Bronchial epithelial cell (primary cell): ENCODE measurements around the gene KLHL26. TPM values are rescaled to one million over a fixed set of nuclear protein-coding genes. Genes with fewer than 3 reads are reported as not detected.

ENCODE experiments used
- DNase-seq: peaks from one replicate; pipeline ENCODE4 v3.0.0-alpha.2; 2010; ENCODE audit warnings: low read depth
- FAIRE-seq: peaks from 2 replicates; lab custom pipeline; 2011; peaks lifted over from hg19 to GRCh38; lab: Jason Lieb, UNC
- H3K27me3 ChIP-seq: 2 replicates; pipeline ENCODE4 v1.5.1; 2011; ENCODE audit warnings: low read length; ENCODE audit not compliant: control insufficient read depth, insufficient read depth
- H3K36me3 ChIP-seq: 2 replicates; pipeline ENCODE4 v1.5.1; 2011; ENCODE audit warnings: low read length; ENCODE audit not compliant: control insufficient read depth, insufficient read depth
- H3K4me3 ChIP-seq: 2 replicates; pipeline ENCODE4 v1.5.1; 2011; ENCODE audit warnings: mild to moderate bottlenecking, low read depth, low read length, control low read depth
- CTCF ChIP-seq: IDR thresholded peaks from 2 replicates; pipeline ENCODE4 v1.5.1; 2011; ENCODE audit warnings: mild to moderate bottlenecking, moderate library complexity, low read length, control low read depth, inconsistent platforms; ENCODE audit not compliant: insufficient read depth, severe bottlenecking
- total RNA-seq: library from RNA; depleted of rRNA; stranded (reverse); fragments of >200 nt; gene quantifications from 2 replicates; pipeline ENCODE4 v1.2.1, GENCODE V29; 2014

The KLHL26 gene
- total RNA-seq, 1 donor from 2014 or later, result 3.2 TPM

GRCh38 chr19:18651733-18652132, 14.9 kb downstream of the KLHL26 start:
- Histone ChIP-seq H3K4me3 (no peak overlapping the region), H3K27me3 (peaks cover under 1% of the 10 kb centered on the region), H3K36me3 (no peaks in the 10 kb centered on the region)
- no peak for FAIRE-seq
- no peak for TF ChIP-seq CTCF
- DNase-seq, result peak; percentile 42

- H3K36me3 ChIP-seq, result no peaks in the 10 kb centered on the region
- FAIRE-seq (no peak), DNase-seq (no peak)
- H3K4me3 ChIP-seq, result no peak overlapping the region
- H3K27me3 ChIP-seq, result peaks cover 8% of the 10 kb centered on the region
- TF ChIP-seq CTCF, result no peak
Observed at GRCh38 chr19:18653853-18654252, 17.0 kb downstream of the KLHL26 start.

GRCh38 chr19:18654469-18654868, 17.6 kb downstream of the KLHL26 start:
- Histone ChIP-seq H3K36me3 (no peaks in the 10 kb centered on the region), H3K4me3 (no peak overlapping the region), H3K27me3 (peaks cover 8% of the 10 kb centered on the region)
- DNase-seq (no peak), FAIRE-seq (no peak)
- no peak for TF ChIP-seq CTCF

GRCh38 chr19:18655173-18655844, 18.5 kb downstream of the KLHL26 start:
- H3K27me3 ChIP-seq, result peaks cover 8% of the 10 kb centered on the region
- FAIRE-seq, result no peak
- no peak for TF ChIP-seq CTCF
- no peak overlapping the region for H3K4me3 ChIP-seq
- no peaks in the 10 kb centered on the region for H3K36me3 ChIP-seq
- no peak for DNase-seq

- Histone ChIP-seq H3K36me3 (no peaks in the 10 kb centered on the region), H3K4me3 (no peak overlapping the region), H3K27me3 (peaks cover 8% of the 10 kb centered on the region)
- DNase-seq (no peak), FAIRE-seq (no peak)
- no peak for TF ChIP-seq CTCF
Observed at GRCh38 chr19:18656337-18657086, 19.7 kb downstream of the KLHL26 start.
